HG03159 (cell line): ENCODE data around the gene PEDS1.
"Not testable (repeated sequence)": the region's sequence is repeated elsewhere in the genome, so short reads cannot be mapped to it uniquely, and the experiment has no call there.

Experiments used
- ATAC-seq: cut with Tn5 transposase; IDR thresholded peaks from one replicate; pipeline ENCODE4 v1.9.1; 2021; ENCODE audit warnings: mild to moderate bottlenecking, moderate library complexity; ENCODE audit not compliant: unreplicated experiment

PEDS1 gene

DNA sequence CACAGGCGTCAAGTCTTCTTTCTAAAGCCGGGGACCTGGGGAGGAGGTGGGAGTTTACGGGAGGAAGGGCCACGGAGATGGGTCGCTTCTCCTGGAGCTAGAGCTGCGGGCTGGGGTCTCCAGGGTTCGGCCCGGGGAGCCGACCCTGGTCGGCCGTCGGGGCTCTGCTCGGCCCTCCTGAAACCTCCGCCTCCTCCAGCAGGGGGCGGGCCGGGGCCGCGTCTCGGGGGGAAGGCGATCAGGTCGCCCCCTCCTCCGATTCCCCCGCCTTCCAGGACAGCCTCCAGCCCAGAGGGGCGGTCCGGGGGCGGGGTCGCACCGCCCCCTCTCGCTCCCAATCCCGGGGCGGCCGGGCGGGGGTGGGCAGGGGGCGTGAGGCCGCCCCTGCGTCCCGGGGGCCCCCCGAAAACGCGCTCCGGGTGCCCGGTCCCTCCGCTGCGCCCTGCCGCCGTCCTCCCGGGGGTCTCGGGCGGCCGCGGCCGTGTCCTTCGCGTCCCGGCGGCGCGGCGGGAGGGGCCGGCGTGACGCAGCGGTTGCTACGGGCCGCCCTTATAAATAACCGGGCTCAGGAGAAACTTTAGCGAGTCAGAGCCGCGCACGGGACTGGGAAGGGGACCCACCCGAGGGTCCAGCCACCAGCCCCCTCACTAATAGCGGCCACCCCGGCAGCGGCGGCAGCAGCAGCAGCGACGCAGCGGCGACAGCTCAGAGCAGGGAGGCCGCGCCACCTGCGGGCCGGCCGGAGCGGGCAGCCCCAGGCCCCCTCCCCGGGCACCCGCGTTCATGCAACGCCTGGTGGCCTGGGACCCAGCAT lies 36.9 kb upstream of the PEDS1 start, which contains the start of gene CEBPB:
TSS of gene CEBPB (plus strand) at position 580 of the 814 bp plus-strand sequence. CDS start at position 784, 204 bp downstream.
- peak; percentile 38 for ATAC-seq

DNA sequence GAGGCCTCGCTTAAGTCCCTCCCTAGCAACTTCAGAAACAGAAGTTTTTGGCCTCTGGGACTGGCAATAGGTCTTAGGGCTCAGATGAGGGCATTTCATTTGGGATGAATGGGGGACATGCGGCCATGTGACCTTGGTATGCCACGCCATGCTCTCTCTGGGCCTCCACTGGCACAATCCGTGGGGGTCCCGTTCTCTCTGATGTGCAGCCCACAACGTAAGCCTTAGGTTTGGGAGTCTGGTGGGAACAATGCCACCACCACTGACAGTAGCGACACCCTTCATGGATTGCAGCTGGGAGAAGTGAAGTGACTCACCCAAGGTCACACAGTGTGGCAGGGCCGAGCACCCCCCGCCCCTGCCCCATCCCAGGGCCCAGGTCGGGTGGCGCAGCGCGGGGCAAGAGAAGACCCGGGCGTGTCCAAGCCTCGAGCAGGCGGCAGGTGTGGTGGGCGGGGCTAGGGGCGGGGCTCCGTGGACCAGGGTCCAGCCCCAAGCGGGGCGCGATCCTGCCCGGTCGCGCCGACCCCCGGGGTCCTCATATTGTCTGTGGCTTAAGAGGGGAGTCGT lies 36.2 kb upstream of the PEDS1 start:
- ATAC-seq, result no peak

GRCh38 chr20:50188879-50189680 lies 35.6 kb upstream of the PEDS1 start:
- ATAC-seq, result no peak

GRCh38 chr20:50188287-50188688 lies 34.8 kb upstream of the PEDS1 start:
- ATAC-seq, result no peak

DNA sequence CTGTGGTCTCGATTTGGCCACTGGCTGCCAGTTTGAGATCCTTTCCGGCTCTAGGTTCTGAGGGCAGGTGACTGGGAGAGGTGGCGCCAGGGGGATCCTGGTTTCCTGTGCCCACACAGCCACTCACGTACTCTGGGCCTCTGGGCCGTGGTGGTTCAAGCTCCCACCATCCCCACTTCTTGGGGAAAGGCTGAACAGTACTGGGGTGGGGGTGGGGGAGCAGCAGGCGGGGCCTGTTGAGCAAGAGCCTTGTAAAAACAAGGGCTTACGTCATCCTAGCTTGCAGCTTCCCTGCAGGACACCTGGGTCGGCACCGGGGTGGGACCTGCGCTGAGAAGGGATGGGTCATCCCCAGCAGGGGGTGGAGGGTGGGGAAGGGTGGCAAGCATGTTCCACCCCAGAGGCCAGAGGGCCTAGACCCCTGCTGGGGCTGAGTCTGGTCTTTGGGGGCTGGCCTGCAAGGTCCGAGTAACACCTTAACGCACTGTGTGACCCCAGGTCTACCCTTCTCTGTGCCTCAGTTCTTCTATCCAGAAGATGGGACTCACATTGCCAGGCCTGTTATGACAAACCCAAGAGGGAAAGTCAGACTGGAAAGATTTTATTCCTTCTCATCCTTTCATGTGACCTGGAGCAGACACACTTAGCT lies 34.0 kb upstream of the PEDS1 start:
- no peak for ATAC-seq

DNA sequence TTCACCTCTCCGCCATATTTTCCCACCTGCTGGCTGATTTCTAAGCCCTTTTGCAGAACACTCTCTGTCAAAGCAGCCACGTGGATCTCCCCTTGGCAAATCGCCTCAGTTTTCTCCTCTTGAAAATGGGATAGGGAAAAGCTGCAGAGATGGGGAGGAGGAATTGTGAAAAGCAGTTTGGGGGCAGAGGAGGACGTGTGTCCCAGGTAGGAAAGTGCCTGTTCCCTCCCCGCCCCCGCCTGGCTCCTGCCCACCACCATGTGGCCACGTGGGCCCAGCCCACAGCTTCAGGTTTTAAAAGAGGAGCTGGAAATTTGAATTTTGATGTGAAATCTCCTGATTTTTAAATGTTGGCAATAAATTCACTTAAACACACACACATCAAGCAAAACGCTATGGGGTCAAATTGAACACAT lies 33.5 kb upstream of the PEDS1 start:
- ATAC-seq, result no peak

DNA sequence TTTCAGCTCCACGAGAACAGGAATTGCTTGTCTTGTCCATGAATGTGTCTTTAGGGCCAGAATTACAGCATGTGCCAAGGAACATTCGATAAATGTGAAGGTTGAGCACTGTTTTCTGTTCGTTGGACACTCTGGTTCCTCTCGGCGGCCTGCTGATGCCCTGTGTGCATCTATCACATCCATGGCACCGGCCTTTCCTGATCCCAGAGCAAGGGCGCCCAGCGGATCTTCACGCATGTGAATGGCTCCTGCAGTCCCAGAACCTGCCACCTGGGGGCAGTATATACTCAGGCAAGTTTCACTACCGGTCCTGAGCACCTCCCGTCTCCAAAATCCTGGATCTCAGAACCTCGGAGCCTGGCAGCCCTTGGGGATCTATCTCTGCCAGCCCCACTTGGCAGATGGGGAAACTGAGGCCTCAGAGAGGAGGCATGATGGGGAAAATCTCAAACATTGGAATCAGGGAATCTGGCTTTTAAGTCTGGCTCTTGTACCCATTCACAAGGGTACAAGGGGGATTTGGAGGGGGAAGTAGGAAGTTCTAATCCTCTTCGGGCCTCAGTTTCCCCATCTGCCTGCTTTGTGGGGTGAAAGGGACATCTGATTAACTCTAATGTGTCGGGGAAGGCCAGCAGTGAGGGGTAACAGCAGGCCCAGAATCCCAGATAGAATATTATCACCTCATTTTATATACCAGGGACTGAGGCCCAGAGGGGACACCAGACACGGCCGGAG lies 32.8 kb upstream of the PEDS1 start:
- no peak for ATAC-seq

DNA sequence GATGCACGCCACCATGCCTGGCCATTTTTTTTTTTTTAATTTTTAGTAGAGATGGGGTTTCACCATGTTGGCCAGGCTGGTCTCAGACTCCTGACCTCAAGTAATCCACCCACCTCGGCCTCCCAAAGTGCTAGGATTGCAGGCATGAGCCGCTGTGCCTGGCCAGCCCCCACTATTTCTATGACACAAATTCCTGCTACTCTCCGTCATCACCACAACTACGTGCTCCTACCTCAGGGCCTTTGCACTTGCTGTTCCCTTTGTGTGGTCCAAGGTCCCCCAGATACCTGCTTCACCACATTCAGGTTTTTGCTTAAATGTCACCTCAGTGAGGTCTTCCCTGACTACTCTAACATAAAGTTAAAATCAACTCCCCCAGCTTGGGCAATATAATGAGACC lies 31.9 kb upstream of the PEDS1 start:
- ATAC-seq, result no peak

GRCh38 chr20:50182346-50182745 lies 28.8 kb upstream of the PEDS1 start:
- no peak for ATAC-seq

DNA sequence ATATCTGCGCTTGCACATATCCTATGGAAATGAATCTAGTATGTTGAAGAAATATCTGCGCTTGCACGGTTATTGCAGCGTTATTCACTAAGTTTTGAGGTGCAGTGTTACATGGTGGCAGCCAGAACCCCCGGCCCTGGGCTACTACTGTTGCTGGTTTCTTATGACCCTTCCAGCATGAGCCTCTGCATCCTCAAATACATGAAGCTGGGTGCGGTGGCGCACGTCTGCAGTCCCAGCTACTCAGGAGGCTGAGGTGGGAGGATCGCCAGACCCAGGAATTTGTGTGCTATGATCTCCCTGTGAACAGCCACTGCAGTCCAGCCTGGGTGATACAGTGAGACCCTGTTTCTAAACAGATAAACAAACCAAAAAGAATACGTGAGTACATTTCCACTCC lies 27.8 kb upstream of the PEDS1 start:
- no peak for ATAC-seq

DNA sequence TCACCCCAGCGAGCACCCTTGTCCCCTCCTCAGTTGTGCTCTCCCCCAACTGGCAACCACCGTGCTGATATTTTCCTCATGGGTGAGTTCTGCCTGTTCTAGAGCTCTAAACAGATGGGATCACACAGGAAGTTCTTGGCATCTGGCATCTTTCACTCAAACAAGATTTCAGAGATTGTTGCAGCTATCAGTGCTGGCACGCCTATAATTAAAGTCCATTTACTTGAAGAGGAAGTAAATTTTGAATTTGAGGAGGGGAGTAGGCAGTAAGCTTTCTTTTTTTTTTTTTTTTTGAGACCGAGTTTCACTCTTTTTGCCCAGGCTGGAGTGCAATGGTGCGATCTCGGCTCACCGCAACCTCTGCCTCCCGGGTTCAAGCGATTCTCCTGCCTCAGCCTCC lies 25.1 kb upstream of the PEDS1 start:
- ATAC-seq, result not testable (repeated sequence)

DNA sequence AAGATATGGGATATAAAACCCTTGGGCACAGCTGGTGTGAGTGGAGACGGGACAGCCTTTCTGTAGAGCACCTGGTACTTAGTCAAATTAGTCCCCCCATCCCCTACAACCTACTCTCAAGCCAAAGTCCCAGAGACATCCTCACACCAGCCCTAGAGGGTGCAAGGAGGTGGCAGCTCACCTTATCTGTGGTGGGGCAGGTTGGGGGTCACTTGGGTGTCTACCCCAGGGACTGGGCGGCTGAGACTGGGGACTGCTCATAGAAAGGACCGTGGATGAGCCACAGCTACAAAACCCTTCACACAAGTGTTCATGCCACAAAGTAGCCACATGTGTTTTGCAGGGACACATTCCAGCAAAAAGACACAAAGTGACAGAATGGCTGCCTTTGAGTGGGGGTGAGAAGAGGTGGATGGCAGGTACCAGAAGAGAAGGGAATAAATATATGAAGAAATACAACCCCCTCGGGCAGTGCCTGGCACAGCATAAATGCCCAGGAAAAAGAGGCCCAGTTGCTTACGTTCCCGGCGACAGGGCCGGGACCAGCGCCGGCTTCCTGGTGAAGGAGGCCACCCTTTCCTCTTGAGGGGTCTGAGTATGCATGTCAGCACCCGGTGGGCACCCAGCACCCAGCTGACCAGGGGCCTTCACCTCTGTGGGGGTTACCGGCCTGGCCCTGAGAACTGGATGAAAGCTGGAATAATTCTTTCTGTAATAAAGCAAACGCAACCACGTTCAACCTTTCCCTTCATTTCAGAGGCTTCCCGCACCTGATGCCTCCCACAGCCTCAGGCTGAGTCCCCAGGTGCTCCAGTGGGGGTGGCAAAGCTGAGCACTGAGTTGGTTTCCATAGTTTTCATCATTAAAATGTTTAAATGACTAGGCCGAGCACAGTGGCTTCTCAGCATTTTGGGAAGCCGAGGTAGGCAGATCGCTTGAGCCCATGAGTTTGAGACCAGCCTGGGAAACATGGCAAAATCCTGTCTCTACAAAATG lies 22.7 kb upstream of the PEDS1 start:
- ATAC-seq, result no peak

GRCh38 chr20:50174456-50174855 lies 20.9 kb upstream of the PEDS1 start:
- ATAC-seq, result no peak

DNA sequence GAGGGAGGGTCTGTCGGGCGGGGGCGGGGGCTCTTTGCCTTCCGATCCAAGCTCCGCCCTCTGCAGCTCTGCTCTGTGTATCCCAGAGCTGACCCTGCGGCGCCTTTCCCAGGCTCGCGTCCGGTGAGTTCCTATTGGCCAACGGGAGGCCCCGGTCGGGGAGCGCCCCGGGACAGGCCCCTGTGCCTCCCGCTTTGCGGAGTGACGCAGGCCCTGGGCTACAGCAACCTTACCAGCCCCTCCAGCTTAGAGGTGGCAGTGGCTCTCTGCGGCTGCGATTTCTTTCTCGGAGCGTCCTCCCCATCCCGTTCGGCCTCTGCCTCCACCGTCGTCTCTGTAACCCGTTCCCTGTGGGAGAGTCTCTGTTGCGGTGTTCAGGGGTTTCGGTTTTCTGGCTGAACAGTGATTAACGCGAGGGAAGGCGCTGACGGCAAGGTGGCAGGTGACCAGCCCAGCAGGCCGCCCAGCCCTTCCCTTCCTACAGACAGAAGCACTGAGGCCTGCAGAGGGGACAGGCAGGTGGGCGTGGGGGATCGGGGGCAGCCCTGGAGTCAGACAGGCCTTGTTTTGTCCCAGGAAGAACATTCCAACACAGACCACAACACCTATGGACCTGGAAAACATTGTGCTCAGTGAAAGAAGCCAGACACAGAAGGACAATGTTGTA lies 19.0 kb upstream of the PEDS1 start:
- no peak for ATAC-seq

DNA sequence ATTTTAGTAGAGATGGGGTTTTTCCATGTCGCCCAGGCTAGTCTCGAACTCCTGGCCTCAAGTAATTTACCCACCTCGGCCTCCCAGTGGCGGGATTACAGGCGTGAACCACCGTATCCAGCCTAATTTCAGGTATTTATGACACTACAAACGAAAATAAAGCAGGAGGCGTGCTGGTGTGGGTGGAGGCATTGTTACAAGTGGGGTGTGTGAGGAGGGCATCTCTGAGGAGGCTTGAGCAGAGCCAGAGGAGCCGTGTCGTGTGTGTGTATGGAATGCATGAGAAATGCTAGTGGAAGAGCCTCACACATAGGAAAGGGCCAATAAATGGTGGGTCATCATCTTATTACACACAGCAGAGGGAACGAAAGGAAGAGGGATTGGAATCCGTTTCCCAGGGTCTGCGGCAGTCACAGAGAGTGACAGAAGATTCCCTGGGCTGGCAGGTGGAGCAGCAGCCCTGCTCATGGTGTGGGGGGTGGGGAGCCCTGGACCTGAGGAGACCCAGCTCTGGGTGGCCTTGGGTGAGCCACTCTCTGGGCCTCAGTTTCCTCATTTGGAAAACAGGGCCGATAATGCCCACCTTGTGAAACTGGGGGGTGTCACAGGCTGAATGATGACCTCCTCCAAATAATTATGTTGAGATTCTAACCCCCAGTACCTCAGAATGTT lies 17.2 kb upstream of the PEDS1 start:
- ATAC-seq, result no peak

DNA sequence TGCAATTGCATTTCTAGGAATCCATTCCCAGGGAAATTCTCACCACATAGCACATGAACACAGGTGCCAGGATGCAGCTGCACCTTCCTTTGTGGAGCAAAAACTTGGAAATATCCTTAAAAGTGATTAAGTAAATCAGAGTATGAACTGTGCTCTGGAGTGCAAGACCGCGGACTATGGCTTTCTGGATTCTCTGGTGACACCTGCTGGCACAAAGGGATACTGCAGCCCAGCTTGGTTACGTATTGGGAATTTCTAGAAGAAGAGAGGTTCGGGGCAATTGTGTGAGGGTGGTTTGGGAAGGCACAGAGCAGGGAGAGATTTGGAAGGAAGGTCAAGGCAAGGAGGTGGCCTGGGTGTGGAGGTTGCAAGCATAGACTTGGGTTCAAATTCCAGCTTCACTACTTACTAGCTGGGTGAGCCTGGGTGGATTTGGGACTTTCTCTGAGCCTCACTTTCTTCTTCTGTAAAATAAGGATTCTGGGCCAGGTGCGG lies 15.9 kb upstream of the PEDS1 start:
- ATAC-seq, result no peak

GRCh38 chr20:50165684-50166554 lies 12.4 kb upstream of the PEDS1 start:
- peak; percentile 80 for ATAC-seq
